AG09319 (cell line): ENCODE measurements around the gene CYB561.

Source experiments
- DNase-seq: peaks from one replicate; pipeline ENCODE4 v3.0.0-alpha.2; 2010; ENCODE audit warnings: low read depth; ENCODE audit errors: extremely low read depth
- TF ChIP-seq, protein P1 (sequence below): IDR thresholded peaks from 2 replicates; pipeline ENCODE4 v1.5.1; 2011; ENCODE audit warnings: low read depth, mild to moderate bottlenecking, inconsistent platforms, low read length, moderate library complexity

The CYB561 gene

DNA sequence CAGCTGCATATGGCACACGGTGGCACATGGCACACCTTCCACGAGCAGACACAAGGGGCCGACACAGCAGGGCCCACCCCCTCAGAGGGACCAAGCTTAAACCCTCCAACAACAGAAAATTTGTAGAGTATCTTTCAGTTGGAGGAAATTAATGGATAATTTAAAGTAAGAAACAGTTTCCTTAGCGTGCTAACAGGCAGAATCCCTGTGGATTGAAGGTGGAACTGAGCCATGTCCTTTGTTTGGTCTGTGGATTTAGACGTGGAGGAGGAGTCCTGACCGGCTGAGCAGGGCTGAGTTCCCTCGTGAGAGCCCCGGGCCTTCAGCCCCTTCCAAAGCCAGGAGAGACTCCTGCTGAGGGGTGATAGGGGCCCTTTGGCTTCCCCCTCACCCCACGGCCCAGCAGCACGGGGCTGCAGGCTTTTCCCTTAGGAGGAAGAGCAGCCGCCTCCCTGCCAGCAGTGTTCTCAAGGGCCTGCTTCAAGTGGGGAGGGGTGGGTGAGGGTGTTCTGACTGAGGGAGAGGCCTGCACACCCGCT, 1.4 kb upstream of the CYB561 start:
- no peak for DNase-seq
- TF ChIP-seq, protein P1, sequence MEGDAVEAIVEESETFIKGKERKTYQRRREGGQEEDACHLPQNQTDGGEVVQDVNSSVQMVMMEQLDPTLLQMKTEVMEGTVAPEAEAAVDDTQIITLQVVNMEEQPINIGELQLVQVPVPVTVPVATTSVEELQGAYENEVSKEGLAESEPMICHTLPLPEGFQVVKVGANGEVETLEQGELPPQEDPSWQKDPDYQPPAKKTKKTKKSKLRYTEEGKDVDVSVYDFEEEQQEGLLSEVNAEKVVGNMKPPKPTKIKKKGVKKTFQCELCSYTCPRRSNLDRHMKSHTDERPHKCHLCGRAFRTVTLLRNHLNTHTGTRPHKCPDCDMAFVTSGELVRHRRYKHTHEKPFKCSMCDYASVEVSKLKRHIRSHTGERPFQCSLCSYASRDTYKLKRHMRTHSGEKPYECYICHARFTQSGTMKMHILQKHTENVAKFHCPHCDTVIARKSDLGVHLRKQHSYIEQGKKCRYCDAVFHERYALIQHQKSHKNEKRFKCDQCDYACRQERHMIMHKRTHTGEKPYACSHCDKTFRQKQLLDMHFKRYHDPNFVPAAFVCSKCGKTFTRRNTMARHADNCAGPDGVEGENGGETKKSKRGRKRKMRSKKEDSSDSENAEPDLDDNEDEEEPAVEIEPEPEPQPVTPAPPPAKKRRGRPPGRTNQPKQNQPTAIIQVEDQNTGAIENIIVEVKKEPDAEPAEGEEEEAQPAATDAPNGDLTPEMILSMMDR: no peak

DNA sequence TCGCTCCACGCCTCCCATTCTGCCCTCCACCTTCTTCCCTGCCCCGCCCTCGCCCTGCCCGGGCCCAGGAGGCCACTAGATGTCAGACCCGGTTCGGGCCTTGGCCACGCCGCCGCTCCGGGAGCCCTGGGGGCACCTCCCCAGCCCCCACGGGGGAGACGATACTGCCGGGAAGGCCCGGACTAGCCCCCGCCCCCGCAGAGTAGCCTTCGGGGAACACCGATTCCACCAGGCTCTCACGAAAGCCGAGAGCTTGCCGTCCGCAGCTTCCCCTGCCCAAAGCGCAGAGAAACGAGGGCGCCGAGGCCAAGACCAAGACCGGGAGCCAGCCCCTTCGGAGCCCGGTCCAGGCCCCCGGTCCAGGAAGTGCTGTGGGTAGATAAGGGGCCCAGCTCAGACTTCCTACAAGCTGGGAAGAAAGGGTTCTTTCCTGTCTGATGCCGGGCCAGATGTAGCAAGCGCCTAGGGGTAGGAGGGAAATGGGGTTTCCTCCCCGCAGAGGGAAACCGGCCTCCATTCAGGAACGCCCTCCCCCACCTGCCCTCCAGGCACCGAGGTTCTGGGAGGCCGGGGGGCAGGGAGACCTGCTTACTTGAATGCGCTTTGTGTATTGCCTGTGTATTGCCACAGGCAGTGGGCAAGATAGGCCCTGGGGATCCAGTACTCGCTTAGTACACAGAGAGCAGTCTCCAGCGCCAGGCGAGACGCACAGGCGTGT, 806 bp upstream of the CYB561 start:
- peak; percentile 40 for DNase-seq
- TF ChIP-seq, protein P1: peak; percentile 39

DNA sequence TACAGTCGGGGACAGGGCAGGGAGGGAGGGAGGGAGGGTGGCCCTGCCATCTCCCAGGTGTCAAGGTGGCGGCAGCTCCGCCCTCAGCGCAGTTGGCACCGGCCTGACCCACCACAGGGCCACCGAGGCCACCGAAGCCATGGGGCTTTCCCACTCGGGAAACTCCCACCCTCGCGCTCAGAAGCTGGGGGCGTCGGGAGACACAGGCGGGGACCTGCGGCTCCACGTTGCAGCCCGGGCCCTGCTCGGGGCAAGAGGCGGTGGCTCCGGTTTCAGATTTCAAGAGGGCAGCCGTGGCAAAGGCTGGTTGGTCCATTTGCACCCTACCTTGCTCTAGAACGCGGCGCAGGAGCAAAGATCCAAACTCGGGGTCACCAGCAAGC, 544 bp downstream of the CYB561 start:
- no peak for DNase-seq
- TF ChIP-seq, protein P1: no peak

DNA sequence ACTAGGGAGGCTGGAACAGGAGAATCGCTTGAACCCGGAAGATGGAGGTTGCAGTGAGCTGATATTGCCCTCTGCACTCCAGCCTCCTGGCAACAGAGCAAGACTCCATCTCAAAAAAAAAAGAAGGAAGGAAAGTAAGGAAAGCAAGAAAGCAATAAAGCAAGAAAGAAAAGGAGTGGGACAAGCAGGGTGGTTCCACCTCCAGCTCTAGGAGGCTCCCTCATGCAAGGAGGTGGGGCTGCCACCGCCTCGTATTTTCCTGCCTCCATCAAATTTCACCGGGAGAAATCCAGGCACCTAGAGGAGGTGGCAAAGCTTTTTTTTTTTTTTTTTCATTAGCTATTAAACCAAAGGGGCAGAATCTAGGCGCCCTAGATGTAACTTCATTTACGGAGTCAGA, 1.0 kb downstream of the CYB561 start:
- DNase-seq: no peak

DNA sequence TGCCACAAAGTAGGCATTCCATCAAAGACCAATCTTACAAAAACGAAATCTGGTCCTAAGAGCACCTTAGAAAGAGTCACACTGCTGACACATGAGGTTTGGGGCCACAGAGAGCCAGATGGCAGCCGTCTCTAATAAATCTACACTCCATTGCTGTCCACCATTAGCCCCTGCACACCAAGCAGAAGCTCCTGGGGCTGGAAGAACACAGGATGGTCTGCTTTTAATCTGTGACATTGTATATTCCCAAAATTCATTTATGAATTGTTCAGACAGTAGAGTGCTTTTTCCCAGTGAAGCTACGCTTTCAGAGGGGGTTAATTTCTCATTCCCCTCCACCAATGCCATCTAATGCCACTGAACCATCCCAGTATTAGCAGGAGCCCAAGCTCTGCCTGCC, 1.6 kb downstream of the CYB561 start:
- no peak for DNase-seq
- TF ChIP-seq, protein P1: no peak

More for the DNA sequence above, 1.0 kb downstream of the CYB561 start:
- TF ChIP-seq, protein P1: no peak

DNA sequence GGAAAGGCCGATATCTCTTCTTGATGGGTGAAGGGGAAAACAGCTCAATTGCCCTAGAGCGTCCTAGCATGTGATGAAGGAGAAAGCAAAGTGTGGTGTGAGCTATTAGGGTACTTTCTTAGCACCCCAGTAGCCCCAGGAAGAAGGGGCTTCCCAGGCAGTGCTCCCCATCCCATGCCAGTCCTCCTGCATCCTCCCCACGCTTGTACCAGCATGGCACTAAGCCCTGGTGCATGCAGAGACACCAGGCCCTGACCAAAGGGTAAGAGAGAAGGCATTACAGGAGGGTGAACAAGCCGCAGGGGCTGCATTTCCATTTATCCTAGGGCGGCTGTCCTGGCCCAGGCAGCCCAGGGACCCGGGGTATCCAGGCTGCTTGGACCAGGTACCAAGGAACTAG, 3.1 kb downstream of the CYB561 start:
- TF ChIP-seq, protein P1: no peak
- no peak for DNase-seq

DNA sequence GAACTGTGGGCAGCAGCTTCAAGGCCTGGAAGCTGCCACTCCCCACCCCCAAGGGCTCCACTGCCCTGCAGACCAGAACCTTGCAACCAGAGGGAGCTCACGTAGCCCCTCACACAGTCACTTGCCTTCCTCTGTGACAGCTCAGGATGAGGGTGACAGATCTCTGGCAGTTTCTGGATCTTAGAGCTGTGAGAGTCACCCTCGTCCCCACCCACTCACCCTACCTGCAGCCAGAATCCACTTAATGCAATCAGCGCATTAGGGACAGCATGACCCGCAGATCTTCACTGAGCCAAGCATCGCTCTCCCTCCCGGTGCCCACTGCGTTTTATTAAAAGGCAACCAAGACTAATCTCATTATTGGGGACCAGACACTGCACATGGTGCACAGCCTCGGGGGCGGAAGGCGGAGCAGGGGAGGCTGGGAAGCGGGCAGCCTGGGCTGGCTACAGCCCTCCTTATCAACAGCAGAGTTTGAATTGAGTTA, 3.5 kb downstream of the CYB561 start:
- DNase-seq: no peak
- TF ChIP-seq, protein P1: peak; percentile 7
